ENCODE results near the gene RNF187.

RNF187 gene

GRCh38 chr1:228490120-228491078 lies 3.2 kb downstream of the RNF187 start:
- no peak for DNase-seq (ENCODE audit: low spot score)
- no peak for TF ChIP-seq CTCF (IDR thresholded peaks at IDR 0.05; ENCODE audit: extremely low read depth, missing control alignments)

GRCh38 chr1:228493141-228494043 lies 6.2 kb downstream of the RNF187 start:
- DNase-seq (ENCODE audit: low spot score): no peak
- TF ChIP-seq CTCF (IDR thresholded peaks at IDR 0.05; ENCODE audit: extremely low read depth, missing control alignments): no peak

GRCh38 chr1:228494044-228494353 lies 6.8 kb downstream of the RNF187 start:
- no peak for DNase-seq (ENCODE audit: low spot score)
- TF ChIP-seq CTCF (IDR thresholded peaks at IDR 0.05; ENCODE audit: extremely low read depth, missing control alignments): no peak

GRCh38 chr1:228494391-228494790 lies 7.2 kb downstream of the RNF187 start:
- DNase-seq (ENCODE audit: low spot score): no peak
- TF ChIP-seq CTCF (IDR thresholded peaks at IDR 0.05; ENCODE audit: extremely low read depth, missing control alignments): no peak

- DNase-seq (ENCODE audit: low spot score): no peak
- TF ChIP-seq CTCF (IDR thresholded peaks at IDR 0.05; ENCODE audit: extremely low read depth, missing control alignments): no peak
These were observed 8.0 kb downstream of the RNF187 start for GRCh38 chr1:228494970-228495853.

- no peak for TF ChIP-seq CTCF (IDR thresholded peaks at IDR 0.05; ENCODE audit: extremely low read depth, missing control alignments)
- no peak for DNase-seq (ENCODE audit: low spot score)
These were observed 8.9 kb downstream of the RNF187 start for GRCh38 chr1:228496084-228496483.

Data from GM20000 (cell line).